ENCODE measurements around the gene DPYSL4. TPM values are rescaled to one million over a fixed set of nuclear protein-coding genes. Genes with fewer than 3 reads are reported as not detected.
"Not testable (repeated sequence)": the region's sequence is repeated elsewhere in the genome, so short reads cannot be mapped to it uniquely, and the experiment has no call there.

Gene DPYSL4
- total RNA-seq, 1 donor from 2014 or later: 31.7 TPM

- intact Hi-C loops (cut with DNase I): no loop called here
- ATAC-seq (ENCODE audit: poor library complexity): no peak
Observed at GRCh38 chr10:132211246-132211645, 24.5 kb downstream of the DPYSL4 start.

GRCh38 chr10:132212816-132213215 is 26.1 kb downstream of the DPYSL4 start:
- intact Hi-C loops (cut with DNase I): no loop called here

More at GRCh38 chr10:132211246-132211645, 24.5 kb downstream of the DPYSL4 start:
- DNase-seq: no peak

DNA sequence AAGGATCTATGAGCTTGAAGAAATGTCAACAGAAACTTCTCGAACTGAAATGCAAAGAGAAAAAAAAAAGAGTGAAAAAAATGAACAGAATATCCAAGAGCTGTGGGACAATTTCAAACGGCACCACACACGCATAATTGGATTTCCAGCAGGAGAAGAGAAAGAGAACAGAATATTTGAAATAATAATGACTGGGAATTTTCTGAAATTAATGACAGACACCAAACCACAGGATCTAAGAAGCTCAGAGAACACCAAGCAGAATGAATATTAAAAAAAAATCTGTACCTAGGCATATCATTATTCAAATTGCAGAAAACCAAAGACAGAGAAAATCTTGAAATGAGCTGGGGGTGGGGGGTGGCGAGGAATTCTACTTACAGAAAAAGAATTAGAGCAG is 27.2 kb downstream of the DPYSL4 start:
- intact Hi-C loops (cut with DNase I): no loop called here
- DNase-seq (no peak), ATAC-seq (ENCODE audit: poor library complexity) (no peak)

More at GRCh38 chr10:132212816-132213215, 26.1 kb downstream of the DPYSL4 start:
- DNase-seq (no peak), ATAC-seq (ENCODE audit: poor library complexity) (no peak)

DNA sequence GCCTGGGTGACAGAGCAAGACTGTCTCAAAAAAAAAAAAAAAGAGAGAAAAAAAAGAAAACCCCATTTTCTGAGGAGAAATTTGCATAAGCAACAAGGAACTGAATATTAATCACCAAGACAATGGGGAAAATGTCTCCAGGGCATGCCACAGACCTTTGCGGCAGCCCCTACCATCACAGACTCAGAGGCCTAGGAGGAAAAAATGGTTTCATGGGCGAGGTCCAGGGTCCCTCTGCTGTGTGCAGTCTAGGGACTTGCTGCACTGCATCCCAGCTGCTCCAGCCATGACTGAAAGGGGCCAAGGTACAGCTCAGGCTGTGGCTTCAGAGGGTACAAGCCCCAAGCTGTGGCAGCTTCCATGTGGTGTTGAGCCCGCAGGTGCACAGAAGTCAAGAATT is 29.7 kb downstream of the DPYSL4 start:
- ATAC-seq (ENCODE audit: poor library complexity); DNase-seq; intact Hi-C loops (cut with DNase I): not testable (repeated sequence)

DNA sequence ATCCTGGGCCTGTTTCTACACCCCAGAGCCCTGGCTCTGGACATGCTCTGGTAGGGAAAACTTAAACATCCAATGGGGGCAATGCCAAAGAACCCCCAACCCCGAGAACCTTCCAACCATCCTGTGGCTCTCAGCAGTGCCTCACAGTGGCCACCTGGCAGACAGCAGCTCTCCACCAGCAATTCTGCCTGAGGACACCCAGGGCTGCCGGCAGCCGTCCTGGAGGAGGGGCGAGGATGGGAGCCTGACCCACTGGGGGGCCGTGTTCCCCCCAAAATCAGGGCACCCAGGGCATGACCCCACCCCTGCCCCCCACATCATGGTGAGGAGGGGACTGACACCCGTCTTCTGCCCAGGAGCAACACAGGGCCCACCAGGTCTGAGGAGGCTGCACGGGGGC is 32.7 kb downstream of the DPYSL4 start:
- DNase-seq (no peak), ATAC-seq (ENCODE audit: poor library complexity) (no peak)
- intact Hi-C loops (cut with DNase I): no loop called here

GRCh38 chr10:132220061-132220460 is 33.3 kb downstream of the DPYSL4 start:
- ATAC-seq (ENCODE audit: poor library complexity) (no peak), DNase-seq (no peak)
- intact Hi-C loops (cut with DNase I): loop anchor here (5.0 kb wide), 1 partner anchor 232 kb away; no protein-coding TSS in a partner anchor

DNA sequence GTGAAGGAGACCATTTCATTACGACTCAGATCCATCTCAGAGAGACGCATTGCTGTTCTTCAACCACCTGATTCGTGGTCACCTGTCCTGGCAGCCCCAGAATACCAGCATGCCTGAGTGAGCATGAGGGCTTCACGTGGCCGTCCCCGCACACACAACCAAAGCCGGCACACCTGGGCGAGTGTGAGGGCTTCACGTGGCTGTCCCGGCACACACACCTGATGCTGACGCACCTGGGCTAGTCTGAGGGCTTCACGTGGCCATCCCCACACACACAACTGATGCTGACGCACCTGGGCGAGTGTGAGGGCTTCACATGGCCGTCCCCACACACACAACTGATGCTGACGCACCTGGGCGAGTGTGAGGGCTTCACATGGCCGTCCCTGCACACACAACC is 34.2 kb downstream of the DPYSL4 start:
- not testable (repeated sequence) for ATAC-seq (ENCODE audit: poor library complexity); DNase-seq
- intact Hi-C loops (cut with DNase I): loop anchor here (5.0 kb wide), 1 partner anchor 231 kb away; no protein-coding TSS in a partner anchor

DNA sequence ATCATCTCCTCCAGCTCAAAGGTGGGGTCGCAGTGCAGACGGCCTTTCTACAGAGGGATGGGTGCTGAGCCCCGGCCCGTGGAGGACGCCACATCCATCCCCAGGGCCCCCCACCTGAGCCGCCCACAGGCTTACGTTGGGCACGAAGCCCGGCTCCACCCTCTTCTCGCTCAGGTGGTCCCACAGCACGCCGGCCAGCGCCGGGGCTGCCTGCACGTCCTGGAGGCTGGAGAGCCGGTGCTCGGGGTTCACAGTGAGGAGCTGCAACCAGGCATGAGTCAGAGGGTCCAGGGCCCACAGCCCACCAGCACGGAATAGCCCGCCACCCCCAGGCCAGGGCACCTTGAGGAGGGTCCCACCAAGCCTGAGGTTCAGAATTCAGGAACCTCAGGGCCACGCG is 36.0 kb downstream of the DPYSL4 start:
- intact Hi-C loops (cut with DNase I): loop anchor here (2.0 to 5.0 kb wide), 2 partner anchors 128 to 230 kb away; no protein-coding TSS in a partner anchor
- DNase-seq (no peak), ATAC-seq (ENCODE audit: poor library complexity) (no peak)

DNA sequence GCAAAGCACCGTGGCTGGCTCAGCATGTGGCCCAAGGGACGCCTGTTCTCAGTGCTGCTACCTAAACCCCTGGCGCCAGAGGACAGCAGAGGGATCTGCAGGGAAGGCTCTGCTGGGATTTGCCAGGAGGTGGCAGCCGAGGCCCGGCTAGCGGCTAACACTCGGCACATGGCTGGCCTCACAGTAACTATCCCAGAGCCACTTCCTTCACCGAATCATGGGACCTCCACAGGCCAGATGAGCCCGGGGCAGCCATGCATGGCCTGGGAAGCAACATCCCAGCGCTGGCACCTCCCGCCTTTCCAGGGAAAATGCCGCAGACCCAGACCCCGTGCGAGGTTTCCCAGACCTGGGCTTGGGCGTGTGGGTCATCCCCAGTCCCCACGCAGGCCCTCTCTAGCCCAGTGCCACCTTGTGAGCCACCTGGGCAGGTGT is 36.4 kb downstream of the DPYSL4 start:
- intact Hi-C loops (cut with DNase I): loop anchor here (2.0 to 5.0 kb wide), 2 partner anchors 128 to 229 kb away; no protein-coding TSS in a partner anchor
- DNase-seq (peak; percentile 87), ATAC-seq (ENCODE audit: poor library complexity) (peak; percentile 97)

- intact Hi-C loops (cut with DNase I): loop anchor here (2.0 to 5.0 kb wide), 2 partner anchors 127 to 229 kb away; no protein-coding TSS in a partner anchor
- ATAC-seq (ENCODE audit: poor library complexity): no peak
- no peak for DNase-seq
Observed at GRCh38 chr10:132223611-132224342, 37.0 kb downstream of the DPYSL4 start.

- intact Hi-C loops (cut with DNase I): loop anchor here (5.0 kb wide), 1 partner anchor 228 kb away; no protein-coding TSS in a partner anchor
- DNase-seq: no peak
- ATAC-seq (ENCODE audit: poor library complexity): no peak
Observed at GRCh38 chr10:132224343-132225072, 37.8 kb downstream of the DPYSL4 start.

GRCh38 chr10:132225073-132225848 is 38.5 kb downstream of the DPYSL4 start:
- intact Hi-C loops (cut with DNase I): no loop called here
- ATAC-seq (ENCODE audit: poor library complexity) (no peak), DNase-seq (no peak)

DNA sequence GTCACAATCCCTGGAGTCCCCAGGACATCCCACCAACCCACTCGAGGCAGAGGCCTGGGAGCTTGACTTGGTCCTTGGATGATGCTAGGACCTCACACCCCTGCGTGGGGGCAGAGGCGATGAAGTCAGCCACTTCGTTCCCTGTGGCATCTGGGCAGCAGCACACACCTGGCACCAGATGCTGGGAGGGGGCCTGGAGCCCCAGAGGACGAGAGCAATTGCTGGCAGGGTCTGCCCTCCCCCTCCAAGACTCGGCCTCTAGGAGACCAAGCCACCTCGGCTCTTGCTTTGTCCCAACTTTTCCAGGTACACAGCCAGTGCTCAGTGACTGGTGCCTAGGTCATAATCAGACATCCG is 39.1 kb downstream of the DPYSL4 start:
- no peak for ATAC-seq (ENCODE audit: poor library complexity)
- DNase-seq: no peak
- intact Hi-C loops (cut with DNase I): no loop called here

DNA sequence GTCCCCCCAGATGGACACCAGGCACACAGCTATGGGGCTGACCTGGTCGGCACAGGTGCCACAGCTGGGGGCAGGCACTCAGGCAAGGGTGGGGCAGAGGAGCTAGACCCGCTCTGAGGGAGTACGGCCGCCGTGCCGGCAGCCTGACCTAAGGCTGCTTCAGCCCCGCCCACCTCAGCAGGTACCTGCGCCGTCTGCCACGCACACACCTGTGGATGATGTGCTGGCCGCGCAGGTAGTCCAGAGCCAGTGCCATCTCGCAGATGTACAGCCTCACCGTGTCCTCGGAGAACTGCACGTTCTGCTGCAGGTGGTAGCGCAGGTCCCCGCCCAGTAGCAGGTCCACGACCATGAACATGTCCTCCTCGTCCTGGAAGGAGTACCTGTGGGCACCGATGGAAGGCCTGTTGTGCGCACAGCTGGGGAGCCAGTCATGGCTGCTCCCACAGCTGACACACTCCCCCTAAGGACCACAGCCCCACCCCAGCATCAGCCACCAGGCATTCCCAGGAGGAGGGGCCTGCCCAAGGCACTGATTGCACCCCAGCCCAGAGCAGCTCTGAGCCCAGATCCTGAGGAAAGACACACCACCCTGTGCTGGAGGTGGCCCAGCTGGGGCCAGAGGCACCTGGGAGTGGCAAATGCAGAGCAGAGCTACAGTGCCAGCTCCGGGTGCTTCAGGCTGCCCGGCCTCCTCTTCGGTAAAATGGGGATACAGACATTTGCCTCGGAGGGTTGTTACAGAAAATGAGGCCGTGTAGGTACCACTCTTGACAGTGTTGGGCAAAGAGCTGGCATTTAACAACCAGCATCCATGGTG is 40.0 kb downstream of the DPYSL4 start:
- DNase-seq (no peak), ATAC-seq (ENCODE audit: poor library complexity) (no peak)
- intact Hi-C loops (cut with DNase I): no loop called here

DNA sequence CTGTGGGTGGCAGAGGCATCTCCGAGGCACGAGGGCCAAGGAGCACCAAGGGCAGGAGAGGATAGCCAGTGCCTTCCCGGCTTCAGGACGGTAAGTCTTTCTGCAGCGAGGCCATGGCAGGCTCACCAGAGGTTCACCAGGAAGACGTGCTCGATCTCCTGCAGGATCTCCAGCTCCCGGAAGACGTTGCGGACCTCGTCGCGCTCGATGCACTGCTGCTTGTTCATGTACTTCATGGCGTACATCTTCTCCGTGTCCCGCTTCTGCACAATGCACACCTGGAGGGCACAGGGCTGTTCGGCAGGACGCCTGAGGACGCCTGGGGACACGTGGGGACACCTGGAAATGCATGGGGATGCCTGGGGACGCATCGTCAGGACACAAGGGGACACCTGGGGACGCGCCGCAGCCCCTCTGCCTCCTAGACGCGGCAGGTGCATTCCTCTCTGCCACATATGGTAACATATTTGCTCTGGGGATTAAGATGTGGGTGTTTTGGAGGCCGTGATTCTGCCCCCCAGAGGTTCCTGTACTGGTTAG is 41.2 kb downstream of the DPYSL4 start:
- ATAC-seq (ENCODE audit: poor library complexity) (no peak), DNase-seq (no peak)
- intact Hi-C loops (cut with DNase I): no loop called here

GRCh38 chr10:132228616-132229015 is 41.9 kb downstream of the DPYSL4 start:
- DNase-seq (no peak), ATAC-seq (ENCODE audit: poor library complexity) (no peak)
- intact Hi-C loops (cut with DNase I): no loop called here

DNA sequence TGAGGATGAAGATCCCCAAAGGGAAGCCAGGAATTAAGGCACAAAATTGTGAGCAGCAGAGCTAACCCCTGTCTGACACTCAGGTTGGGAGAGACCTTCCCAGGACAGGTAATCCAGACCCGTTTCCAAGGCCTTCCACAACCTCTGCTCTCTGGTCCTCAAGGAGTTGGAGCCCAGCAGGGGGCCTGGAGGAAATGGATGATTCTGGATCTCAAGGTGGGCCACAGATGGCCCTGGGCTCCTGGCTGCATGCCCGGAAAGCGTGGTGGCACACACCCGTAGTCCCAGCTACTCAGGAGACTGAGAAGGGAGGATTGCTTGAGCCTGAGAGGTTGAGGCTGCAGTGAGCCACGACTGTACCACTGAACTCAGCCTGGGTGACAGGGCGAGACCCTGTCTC is 42.3 kb downstream of the DPYSL4 start:
- DNase-seq: no peak
- intact Hi-C loops (cut with DNase I): no loop called here
- ATAC-seq (ENCODE audit: poor library complexity): no peak

Measured in Right ventricle myocardium superior (tissue), 1 donor.